MM.1S (cell line): ENCODE measurements around the gene MC1R.

Source experiments
- DNase-seq: peaks from one replicate; pipeline ENCODE4 v3.0.0-alpha.2; 2015
- H2AFZ ChIP-seq: fragments of 300-600 bp; sonication (generic); 2 replicates; pipeline ENCODE4 v1.6.0; 2016; ENCODE audit warnings: antibody characterized with exemption, low read length
- H3F3A ChIP-seq: fragments of 300-600 bp; sonication (generic); 2 replicates; pipeline ENCODE4 v1.6.1; 2016; ENCODE audit warnings: mild to moderate bottlenecking, antibody characterized with exemption, low read length, moderate library complexity, mixed read lengths; ENCODE audit not compliant: insufficient read depth
- H3K27ac ChIP-seq: fragments of 300-600 bp; sonication (generic); 2 replicates; pipeline ENCODE4 v1.5.1; 2016; ENCODE audit warnings: mild to moderate bottlenecking, low read length
- H3K27me3 ChIP-seq: fragments of 300-600 bp; sonication (generic); replicated peaks from 2 replicates; pipeline ENCODE4 v1.6.0; 2016; ENCODE audit warnings: low read length; ENCODE audit not compliant: insufficient read depth
- H3K36me3 ChIP-seq: fragments of 300-600 bp; sonication (generic); replicated peaks from 2 replicates; pipeline ENCODE4 v1.6.1; 2016; ENCODE audit warnings: mild to moderate bottlenecking, low read length, mixed read lengths; ENCODE audit not compliant: insufficient read depth
- H3K4me1 ChIP-seq: fragments of 300-600 bp; sonication (generic); 2 replicates; pipeline ENCODE4 v1.6.1; 2016; ENCODE audit warnings: low read length, mixed read lengths
- H3K4me2 ChIP-seq: fragments of 300-600 bp; sonication (generic); 2 replicates; pipeline ENCODE4 v1.6.0; 2016; ENCODE audit warnings: low read depth, low read length
- H3K4me3 ChIP-seq: fragments of 300-600 bp; sonication (generic); 2 replicates; pipeline ENCODE4 v1.5.1; 2016; ENCODE audit warnings: low read length, mixed read lengths
- H3K79me2 ChIP-seq: fragments of 300-600 bp; sonication (generic); 2 replicates; pipeline ENCODE4 v1.6.1; 2016; ENCODE audit warnings: mixed run types, low read length, mixed read lengths
- H3K9ac ChIP-seq: fragments of 300-600 bp; sonication (generic); 2 replicates; pipeline ENCODE4 v1.6.1; 2016; ENCODE audit warnings: low read length, mixed read lengths
- H3K9me2 ChIP-seq: fragments of 300-600 bp; sonication (generic); replicated peaks from 2 replicates; pipeline ENCODE4 v1.6.1; 2016; ENCODE audit warnings: mild to moderate bottlenecking, low read length, mixed read lengths; ENCODE audit not compliant: insufficient read depth
- H3K9me3 ChIP-seq: fragments of 300-600 bp; sonication (generic); replicated peaks from 2 replicates; pipeline ENCODE4 v1.6.1; 2016; ENCODE audit warnings: mild to moderate bottlenecking, low read length, mixed read lengths; ENCODE audit not compliant: insufficient read depth
- H4K20me1 ChIP-seq: fragments of 300-600 bp; sonication (generic); 2 replicates; pipeline ENCODE4 v1.6.1; 2016; ENCODE audit warnings: mild to moderate bottlenecking, low read length, moderate library complexity, mixed read lengths; ENCODE audit not compliant: insufficient read depth
- EZH2 ChIP-seq: fragments of 300-600 bp; sonication (generic); optimal IDR thresholded peaks from 2 replicates; pipeline ENCODE3; 2017; ENCODE audit warnings: low read depth, mild to moderate bottlenecking, antibody characterized with exemption, low read length, mixed read lengths
- EZH2phosphoT487 ChIP-seq: fragments of 300-600 bp; sonication (generic); IDR thresholded peaks from 2 replicates; pipeline ENCODE4 v1.6.1; 2018; ENCODE audit warnings: antibody characterized with exemption, low read length
- TF ChIP-seq, protein P1 (sequence below): fragments of 300-600 bp; sonication (generic); IDR thresholded peaks from 2 replicates; pipeline ENCODE4 v1.5.1; 2016; ENCODE audit warnings: antibody characterized with exemption, low read length, mixed read lengths

Gene MC1R

DNA sequence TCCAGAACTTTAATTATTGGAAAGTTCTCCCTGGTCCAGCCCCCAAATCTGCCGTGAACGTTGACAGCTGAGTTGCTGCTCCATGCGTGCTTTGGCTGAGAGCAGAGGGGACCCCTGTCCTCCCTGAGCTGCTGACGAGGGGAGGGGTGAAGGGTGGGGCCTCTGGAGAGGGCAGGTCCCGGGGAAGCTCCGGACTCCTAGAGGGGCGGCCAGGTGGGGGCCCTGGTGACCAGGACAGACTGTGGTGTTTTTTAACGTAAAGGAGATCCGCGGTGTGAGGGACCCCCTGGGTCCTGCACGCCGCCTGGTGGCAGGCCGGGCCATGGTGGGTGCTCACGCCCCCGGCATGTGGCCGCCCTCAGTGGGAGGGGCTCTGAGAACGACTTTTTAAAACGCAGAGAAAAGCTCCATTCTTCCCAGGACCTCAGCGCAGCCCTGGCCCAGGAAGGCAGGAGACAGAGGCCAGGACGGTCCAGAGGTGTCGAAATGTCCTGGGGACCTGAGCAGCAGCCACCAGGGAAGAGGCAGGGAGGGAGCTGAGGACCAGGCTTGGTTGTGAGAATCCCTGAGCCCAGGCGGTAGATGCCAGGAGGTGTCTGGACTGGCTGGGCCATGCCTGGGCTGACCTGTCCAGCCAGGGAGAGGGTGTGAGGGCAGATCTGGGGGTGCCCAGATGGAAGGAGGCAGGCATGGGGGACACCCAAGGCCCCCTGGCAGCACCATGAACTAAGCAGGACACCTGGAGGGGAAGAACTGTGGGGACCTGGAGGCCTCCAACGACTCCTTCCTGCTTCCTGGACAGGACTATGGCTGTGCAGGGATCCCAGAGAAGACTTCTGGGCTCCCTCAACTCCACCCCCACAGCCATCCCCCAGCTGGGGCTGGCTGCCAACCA is at the start of gene MC1R:
TSS of gene MC1R (plus strand) at position 410 of the 895 bp plus-strand sequence. CDS start at position 807, 397 bp downstream.
- Histone ChIP-seq H3K4me2 (peak within 1 kb of the TSS; percentile 95), H3K27me3 (peaks cover 18% of the 10 kb centered on the region), H3K4me3 (peak within 1 kb of the TSS; percentile 52), H3K9me3 (no peaks in the 10 kb centered on the region), H3K36me3 (no peaks in the 10 kb centered on the region), H3K9me2 (no peaks in the 10 kb centered on the region), H2AFZ (peak within 1 kb of the TSS; percentile 42; the same call in 1 of the 2 replicates), H4K20me1 (no peaks in the 10 kb centered on the region), H3K27ac (peak within 1 kb of the TSS; percentile 63; the same call in 1 of the 2 replicates), H3K9ac (peak within 1 kb of the TSS; percentile 37; the same call in 1 of the 2 replicates), H3K4me1 (peaks cover 6% of the 10 kb centered on the region; the same call in 1 of the 2 replicates), H3F3A (peaks cover 7% of the 10 kb centered on the region), H3K79me2 (no peaks in the 10 kb centered on the region)
- peak; percentile 19 for DNase-seq
- TF ChIP-seq EZH2: no peak
- TF ChIP-seq, protein P1, sequence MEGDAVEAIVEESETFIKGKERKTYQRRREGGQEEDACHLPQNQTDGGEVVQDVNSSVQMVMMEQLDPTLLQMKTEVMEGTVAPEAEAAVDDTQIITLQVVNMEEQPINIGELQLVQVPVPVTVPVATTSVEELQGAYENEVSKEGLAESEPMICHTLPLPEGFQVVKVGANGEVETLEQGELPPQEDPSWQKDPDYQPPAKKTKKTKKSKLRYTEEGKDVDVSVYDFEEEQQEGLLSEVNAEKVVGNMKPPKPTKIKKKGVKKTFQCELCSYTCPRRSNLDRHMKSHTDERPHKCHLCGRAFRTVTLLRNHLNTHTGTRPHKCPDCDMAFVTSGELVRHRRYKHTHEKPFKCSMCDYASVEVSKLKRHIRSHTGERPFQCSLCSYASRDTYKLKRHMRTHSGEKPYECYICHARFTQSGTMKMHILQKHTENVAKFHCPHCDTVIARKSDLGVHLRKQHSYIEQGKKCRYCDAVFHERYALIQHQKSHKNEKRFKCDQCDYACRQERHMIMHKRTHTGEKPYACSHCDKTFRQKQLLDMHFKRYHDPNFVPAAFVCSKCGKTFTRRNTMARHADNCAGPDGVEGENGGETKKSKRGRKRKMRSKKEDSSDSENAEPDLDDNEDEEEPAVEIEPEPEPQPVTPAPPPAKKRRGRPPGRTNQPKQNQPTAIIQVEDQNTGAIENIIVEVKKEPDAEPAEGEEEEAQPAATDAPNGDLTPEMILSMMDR: peak; percentile 30

DNA sequence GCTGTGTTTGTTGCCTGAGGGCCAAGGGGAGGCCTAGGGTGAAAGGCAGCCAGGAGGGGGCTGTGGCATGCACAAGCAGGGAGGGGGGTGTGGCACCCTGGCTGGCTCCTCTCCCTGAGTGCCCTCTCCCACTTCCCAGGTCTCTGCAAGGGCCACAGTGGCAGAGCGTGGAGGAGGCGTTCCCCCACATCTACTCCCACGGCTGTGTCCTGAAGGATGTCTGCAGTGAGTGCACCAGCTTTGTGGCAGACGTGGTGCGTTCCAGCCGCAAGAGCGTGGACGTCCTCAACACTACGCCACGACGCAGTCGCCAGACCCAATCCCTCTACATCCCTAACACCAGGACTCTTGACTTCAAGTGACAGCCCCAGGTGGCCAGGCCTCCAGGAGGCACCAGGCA is 48.8 kb upstream of the MC1R start:
- no peaks in the 10 kb centered on the region for H3K27me3 ChIP-seq
- no peak for TF ChIP-seq EZH2
- TF ChIP-seq EZH2phosphoT487: no peak
- TF ChIP-seq, protein P1: no peak

DNA sequence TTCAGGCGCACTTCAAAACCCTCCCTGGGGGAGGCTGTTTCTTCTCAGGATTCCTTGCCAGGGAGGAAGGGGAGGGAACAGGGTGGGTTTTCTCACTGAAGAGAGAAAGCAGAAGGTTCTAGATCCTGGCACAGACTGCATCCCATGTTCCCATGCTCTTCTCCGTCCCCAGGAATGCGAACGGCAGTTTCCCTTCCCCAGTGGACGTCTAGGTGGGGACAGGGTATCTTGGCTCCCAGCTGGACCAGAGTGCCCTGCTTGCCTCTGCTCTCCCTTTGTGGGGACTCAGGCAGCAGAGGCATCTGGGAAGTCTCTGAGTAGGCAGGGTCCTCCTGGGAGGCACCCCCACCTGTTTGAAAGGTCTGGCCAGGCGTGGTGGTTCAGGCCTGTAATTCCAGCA is 48.2 kb upstream of the MC1R start:
- Histone ChIP-seq H3K9me3 (no peaks in the 10 kb centered on the region), H3K9me2 (no peaks in the 10 kb centered on the region), H3F3A (0 out of 2 replicates have a peak, but pooled peaks cover 5% of the 10 kb centered on the region), H3K4me3 (no peak overlapping the region), H2AFZ (no peak overlapping the region), H3K36me3 (no peaks in the 10 kb centered on the region), H3K79me2 (peaks cover 13% of the 10 kb centered on the region), H3K27ac (no peak overlapping the region), H3K9ac (no peak overlapping the region), H4K20me1 (no peaks in the 10 kb centered on the region), H3K27me3 (no peaks in the 10 kb centered on the region), H3K4me2 (no peak overlapping the region), H3K4me1 (0 out of 2 replicates have a peak, but pooled peaks cover 3% of the 10 kb centered on the region)
- TF ChIP-seq EZH2phosphoT487: no peak
- TF ChIP-seq, protein P1: no peak
- TF ChIP-seq EZH2: no peak
- DNase-seq: no peak

More for the DNA sequence above, 48.8 kb upstream of the MC1R start:
- Histone ChIP-seq H3K4me2 (no peak overlapping the region), H3F3A (0 out of 2 replicates have a peak, but pooled peaks cover 5% of the 10 kb centered on the region), H3K4me3 (no peak overlapping the region), H4K20me1 (no peaks in the 10 kb centered on the region), H3K27ac (no peak overlapping the region), H3K36me3 (no peaks in the 10 kb centered on the region), H3K9ac (no peak overlapping the region), H3K79me2 (peaks cover 8% of the 10 kb centered on the region), H2AFZ (no peak overlapping the region), H3K4me1 (0 out of 2 replicates have a peak, but pooled peaks cover 3% of the 10 kb centered on the region), H3K9me3 (no peaks in the 10 kb centered on the region), H3K9me2 (no peaks in the 10 kb centered on the region)
- DNase-seq: no peak
